Lower lobe of right lung (tissue), 2 donors: Measurements from ENCODE around the gene RACK1. TPM values are rescaled to one million over a fixed set of nuclear protein-coding genes. Genes with fewer than 3 reads are reported as not detected.
"Not testable (repeated sequence)": the region's sequence is repeated elsewhere in the genome, so short reads cannot be mapped to it uniquely, and the experiment has no call there.

Experiments
- ATAC-seq, 2 donors: fragments of 200-7000 bp; cut with Tn5 transposase; one replicate each; pipeline ENCODE4 v1.9.1; 2020 to 2022; ENCODE audit warnings: mild to moderate bottlenecking in 2 of 2, moderate library complexity in 2 of 2
- DNase-seq: peaks from one replicate; pipeline ENCODE4 v3.0.0-alpha.2; 2020
- H3K27ac ChIP-seq: fragments of 200-600 bp; one replicate; pipeline ENCODE4 v1.8.0; 2022
- H3K27me3 ChIP-seq: fragments of 200-600 bp; one replicate; pipeline ENCODE4 v1.8.0; 2022; ENCODE audit warnings: low read depth
- H3K36me3 ChIP-seq: fragments of 200-600 bp; one replicate; pipeline ENCODE4 v1.8.0; 2022; ENCODE audit warnings: mild to moderate bottlenecking
- H3K4me1 ChIP-seq: fragments of 200-600 bp; one replicate; pipeline ENCODE4 v1.8.0; 2022
- H3K4me3 ChIP-seq: fragments of 200-600 bp; one replicate; pipeline ENCODE4 v1.8.0; 2022; ENCODE audit warnings: mild to moderate bottlenecking
- H3K9me3 ChIP-seq: fragments of 200-600 bp; one replicate; pipeline ENCODE4 v1.8.0; 2022
- CTCF ChIP-seq: fragments of 200-600 bp; IDR thresholded peaks from one replicate; pipeline ENCODE4 v1.8.0; 2022; ENCODE audit warnings: antibody characterized with exemption, mild to moderate bottlenecking
- intact Hi-C: fragments of 100-400 bp; cut with DNase I; formaldehyde crosslinking; loops from one replicate; pipeline ENCODE4 v1.11.0; 2022
- long read RNA-seq: library from polyadenylated mRNA; unstranded; transcript quantifications from one replicate; pipeline ENCODE4 v2.0.0, GENCODE V29; 2021
- total RNA-seq: library from RNA; stranded (reverse); fragmentation: NEBNext Ultra II Directional; extraction: Animal tissue kit (Norgen Biotek cat#: 25700); gene quantifications from one replicate; pipeline ENCODE4 v1.2.1, GENCODE V29; 2021
- donor health status: DM: no; HTN: yes; CAD: no; lungs with severe emphysema.

The RACK1 gene
- 1,202 TPM for total RNA-seq
- long read RNA-seq, transcript RACK1-224 (8 exons, 1,150 nt) = minor isoform, 14 of 905 reads
- long read RNA-seq, transcript RACK1-227 (8 exons, 1,403 nt) = major isoform, 825 of 905 reads
- long read RNA-seq, transcript RACK1-210 (8 exons, 1,098 nt) = minor isoform, 5 of 905 reads
- long read RNA-seq, partial matches to known transcripts = 26 of 905 reads
- long read RNA-seq, other reads (novel, unspliced or antisense) = 28 of 905 reads

GRCh38 chr5:181243564-181244343, at the start of gene RACK1:
RACK1 (minus strand) TSS chr5:181243906; CDS start chr5:181243800, 106 bp downstream.
- Histone ChIP-seq H3K36me3 (peaks cover 36% of the 10 kb centered on the region), H3K4me3 (peak within 1 kb of the TSS; percentile 79), H3K27ac (peak within 1 kb of the TSS; percentile 98), H3K27me3 (no peaks in the 10 kb centered on the region), H3K4me1 (peaks cover 53% of the 10 kb centered on the region), H3K9me3 (no peaks in the 10 kb centered on the region)
- TF ChIP-seq CTCF = no peak
- intact Hi-C loops = no loop called here
- ATAC-seq (peak; percentile 77 to 80), DNase-seq (peak; percentile 91)

GRCh38 chr5:181287331-181287730, 43.6 kb upstream of the RACK1 start:
- intact Hi-C loops, H3K36me3 ChIP-seq, H3K4me3 ChIP-seq, ATAC-seq, DNase-seq, H3K27ac ChIP-seq, H3K4me1 ChIP-seq, H3K9me3 ChIP-seq, H3K27me3 ChIP-seq: not testable (repeated sequence)

DNA sequence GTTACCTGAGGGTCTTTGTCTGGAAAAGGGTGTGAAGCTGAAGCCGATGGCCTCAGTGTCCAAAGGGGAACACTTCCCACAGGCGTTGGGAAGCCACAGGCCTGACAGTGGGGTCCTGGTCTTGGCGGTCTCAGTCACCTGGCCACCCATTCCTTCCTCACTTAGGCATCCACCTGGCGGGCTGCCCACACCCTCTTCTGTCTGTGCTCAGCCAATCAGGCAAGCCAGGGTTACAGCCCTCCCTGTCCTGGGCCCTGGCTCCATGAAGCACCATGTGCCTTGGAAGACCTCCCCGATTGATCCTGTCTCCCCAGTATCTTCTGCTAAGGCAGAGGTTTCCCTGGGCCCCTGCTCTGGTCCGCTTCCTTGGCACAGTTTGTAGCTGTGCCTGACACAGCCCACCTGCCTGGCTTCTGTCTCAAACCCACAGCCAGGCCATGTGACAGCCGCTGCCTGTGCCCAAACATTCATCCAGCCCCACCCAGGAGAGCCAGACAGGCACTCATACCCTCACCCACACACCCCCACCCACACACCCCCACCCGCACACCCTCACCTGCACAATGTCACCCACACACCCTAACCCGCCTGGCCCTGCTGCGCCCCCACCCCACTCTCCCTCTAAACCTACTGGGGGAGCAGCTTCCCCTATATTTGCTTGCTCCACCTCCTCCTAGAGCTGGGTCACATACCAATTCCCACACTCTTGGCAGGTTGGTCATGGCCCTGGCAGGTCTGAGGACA, 42.4 kb upstream of the RACK1 start:
- DNase-seq, intact Hi-C loops, H3K27me3 ChIP-seq: not testable (repeated sequence)

DNA sequence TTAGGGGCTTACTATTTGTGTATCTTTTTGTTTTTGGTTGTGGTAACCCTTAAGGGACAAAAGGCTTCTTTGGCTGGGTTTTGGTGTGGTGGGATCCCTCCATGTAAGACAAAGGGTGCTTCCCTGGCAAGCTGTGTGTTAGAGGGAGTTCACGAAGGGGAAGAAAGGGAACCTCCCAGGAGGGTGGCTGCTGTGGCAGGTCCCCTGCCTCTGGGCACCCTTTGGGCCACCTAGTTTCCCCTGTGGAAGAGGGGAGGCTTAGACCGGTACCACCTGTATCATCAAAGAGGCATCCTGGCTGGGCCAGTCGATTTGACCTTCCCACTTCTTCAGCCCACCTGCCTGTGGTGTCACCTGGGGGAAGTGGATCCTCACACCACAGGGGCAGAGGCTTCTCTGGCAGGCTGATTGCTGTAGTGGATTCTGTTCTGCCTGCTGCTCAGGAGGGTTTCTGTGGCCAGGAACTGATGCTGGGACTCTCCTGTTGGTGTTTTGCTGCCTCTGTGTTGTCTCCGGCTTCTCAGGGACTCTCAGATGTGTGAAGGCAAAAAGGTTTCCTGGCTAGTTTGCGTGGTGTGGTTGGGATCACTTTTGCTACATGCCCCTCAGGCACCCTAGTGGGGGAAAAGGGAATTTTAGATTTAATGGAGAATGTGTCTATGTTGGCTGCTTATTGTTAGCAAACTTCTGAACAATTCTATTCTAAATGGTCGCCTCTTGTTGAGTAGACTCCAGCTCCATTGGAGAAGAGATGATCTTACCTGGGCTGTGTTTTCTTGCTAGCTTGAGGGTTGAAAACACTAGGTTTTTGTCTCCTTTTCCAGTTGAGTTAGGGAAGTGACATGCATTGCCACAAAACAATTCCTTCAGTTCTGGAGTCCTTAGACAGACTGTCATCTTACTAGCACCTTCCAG, 40.4 kb upstream of the RACK1 start:
- H3K27ac ChIP-seq, H3K27me3 ChIP-seq, H3K4me1 ChIP-seq, ATAC-seq, H3K36me3 ChIP-seq, intact Hi-C loops, H3K9me3 ChIP-seq, DNase-seq, H3K4me3 ChIP-seq: not testable (repeated sequence)
- peak; percentile 21 for TF ChIP-seq CTCF

More for the DNA sequence above, 42.4 kb upstream of the RACK1 start:
- not testable (repeated sequence) for H3K4me1 ChIP-seq, ATAC-seq, H3K9me3 ChIP-seq, H3K4me3 ChIP-seq, H3K27ac ChIP-seq, H3K36me3 ChIP-seq

DNA sequence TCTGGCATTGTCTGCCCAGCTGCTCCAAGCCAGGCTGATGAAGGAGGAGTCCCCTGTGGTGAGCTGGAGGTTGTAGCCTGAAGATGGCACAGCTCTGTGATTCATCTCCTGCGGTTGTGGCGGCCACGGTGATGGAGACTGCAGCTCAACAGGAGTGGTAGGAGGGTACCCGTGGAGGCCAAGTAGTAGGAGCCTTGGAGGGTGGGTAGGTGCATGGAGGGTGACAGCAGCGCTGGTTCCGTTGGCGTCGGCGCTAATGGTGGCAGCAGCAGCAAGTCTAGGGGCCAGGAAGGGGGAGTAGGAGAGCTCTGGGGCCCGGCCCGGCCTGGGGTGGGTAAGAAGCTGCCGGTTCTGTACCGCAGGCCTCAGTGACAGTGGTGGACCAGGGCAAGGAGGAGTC, 39.6 kb upstream of the RACK1 start:
- DNase-seq (no peak), ATAC-seq (no peak)
- Histone ChIP-seq H3K9me3 (no peaks in the 10 kb centered on the region), H3K4me3 (no peak overlapping the region), H3K4me1 (no peaks in the 10 kb centered on the region), H3K36me3 (no peaks in the 10 kb centered on the region), H3K27me3 (no peaks in the 10 kb centered on the region), H3K27ac (no peak overlapping the region)
- intact Hi-C loops = no loop called here
- no peak for TF ChIP-seq CTCF

- Histone ChIP-seq H3K36me3 (no peaks in the 10 kb centered on the region), H3K27ac (no peak overlapping the region), H3K4me3 (no peak overlapping the region), H3K27me3 (no peaks in the 10 kb centered on the region), H3K4me1 (no peaks in the 10 kb centered on the region), H3K9me3 (no peaks in the 10 kb centered on the region)
- intact Hi-C loops = no loop called here
- TF ChIP-seq CTCF = no peak
- ATAC-seq (no peak), DNase-seq (no peak)
These were observed 39.2 kb upstream of the RACK1 start for GRCh38 chr5:181282874-181283273.

GRCh38 chr5:181282415-181282814, 38.7 kb upstream of the RACK1 start:
- DNase-seq, ATAC-seq, H3K4me3 ChIP-seq, H3K27ac ChIP-seq, intact Hi-C loops, H3K36me3 ChIP-seq, H3K27me3 ChIP-seq, H3K4me1 ChIP-seq, H3K9me3 ChIP-seq: not testable (repeated sequence)
